ENCODE results near the gene RWDD2A. TPM values are rescaled to one million over a fixed set of nuclear protein-coding genes. Genes with fewer than 3 reads are reported as not detected.

RWDD2A gene
- total and polyA plus RNA-seq, 2 of the 4 experiments (the other 2 are of a cell fraction), result 3.9 to 4.1 TPM

DNA sequence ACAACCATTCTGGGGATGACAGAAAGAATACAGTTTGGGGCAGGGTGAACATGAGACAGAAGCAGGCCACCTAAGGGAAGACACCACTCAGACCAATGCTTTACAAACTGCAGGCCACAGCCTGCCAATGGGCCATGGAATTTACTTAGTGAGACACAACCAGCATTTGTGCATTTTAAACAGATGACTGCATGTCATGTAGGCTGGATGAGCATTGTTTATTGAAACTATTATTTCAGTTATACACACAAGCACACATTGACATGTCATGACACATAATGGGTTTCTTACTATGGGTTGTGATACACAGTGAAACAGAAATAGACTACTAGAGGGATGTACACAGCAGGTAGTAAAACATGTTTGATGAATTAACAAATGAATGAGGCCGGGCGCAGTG lies 8.1 kb upstream of the RWDD2A start (continued):
- TF ChIP-seq, protein P1, sequence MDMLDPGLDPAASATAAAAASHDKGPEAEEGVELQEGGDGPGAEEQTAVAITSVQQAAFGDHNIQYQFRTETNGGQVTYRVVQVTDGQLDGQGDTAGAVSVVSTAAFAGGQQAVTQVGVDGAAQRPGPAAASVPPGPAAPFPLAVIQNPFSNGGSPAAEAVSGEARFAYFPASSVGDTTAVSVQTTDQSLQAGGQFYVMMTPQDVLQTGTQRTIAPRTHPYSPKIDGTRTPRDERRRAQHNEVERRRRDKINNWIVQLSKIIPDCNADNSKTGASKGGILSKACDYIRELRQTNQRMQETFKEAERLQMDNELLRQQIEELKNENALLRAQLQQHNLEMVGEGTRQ (IDR thresholded peaks at IDR 0.05; ENCODE audit: low read depth, low read length), result no peak
- no peak for TF ChIP-seq CEBPB (IDR thresholded peaks at IDR 0.05; ENCODE audit: low read depth, low read length)

DNA sequence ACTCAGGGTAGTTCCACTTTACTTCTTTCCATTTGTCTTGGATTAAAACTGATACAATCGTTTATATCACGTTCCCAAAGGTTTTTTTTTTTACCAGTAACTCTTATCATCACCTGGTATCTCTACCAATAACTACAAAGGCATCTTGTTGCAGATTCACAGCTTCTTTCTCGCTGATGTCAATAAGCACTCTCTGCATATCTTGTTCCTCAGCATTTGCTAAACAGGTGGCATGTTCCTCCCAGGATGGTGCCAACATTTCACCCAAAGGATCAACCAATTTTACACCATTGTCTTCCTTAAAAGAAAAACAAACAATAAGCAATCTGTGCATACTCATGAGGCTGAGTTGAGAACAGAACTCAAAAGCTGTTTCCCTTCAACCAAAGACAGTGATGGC lies 4.7 kb upstream of the RWDD2A start:
- H3K4me3 ChIP-seq (ENCODE audit: insufficient read depth, low read depth, low read length), result no peak overlapping the region
- DNase-seq, result no peak
- 83% methylated on average over 1 of the region's 3 CpGs; no CpG with 5 or more reads in 1 of the 2 experiments for WGBS, 2 experiments (ENCODE audit: extremely low coverage in 2 of 2, insufficient read length in 1 of 2)
- peaks cover 22% of the 10 kb centered on the region for H3K36me3 ChIP-seq (ENCODE audit: control insufficient read depth, insufficient read depth, low read length)
- dilution Hi-C loops (cut with HindIII; ENCODE audit: low sequenced_read_pairs, unreplicated experiment), result no loop called here
- H2AK9ac ChIP-seq (replicated peaks; ENCODE audit: low read depth, low read length, poor library complexity), result no peak overlapping the region
- H3K27ac ChIP-seq (ENCODE audit: insufficient read depth, low read length), result no peak overlapping the region
- no peak overlapping the region for H2BK20ac ChIP-seq (ENCODE audit: low read depth, low read length)
- no peak overlapping the region for H4K5ac ChIP-seq (ENCODE audit: low read depth, low read length)
- ChIA-PET POLR2A (ENCODE audit: unreplicated experiment) (no interaction called here), CTCF (interaction anchor here (1.1 to 1.2 kb wide), 2 partner anchors 26 to 31 kb away, joined by 3 read pairs; no protein-coding TSS in a partner anchor)
- H2AFZ ChIP-seq (replicated peaks; ENCODE audit: low read length, poor library complexity), result no peak overlapping the region
- H3K9me3 ChIP-seq (ENCODE audit: control insufficient read depth, insufficient read depth, low read length), result no peaks in the 10 kb centered on the region
- in situ Hi-C loops (cut with MboI; ENCODE audit: low sequenced_read_pairs), result no loop called here
- no peak overlapping the region for H2AK5ac ChIP-seq (ENCODE audit: low read depth, low read length)
- H4K91ac ChIP-seq (ENCODE audit: insufficient read depth, low read depth, low read length), result no peak overlapping the region
- H3K4me2 ChIP-seq (ENCODE audit: low read depth, low read length), result no peak overlapping the region
- no peak overlapping the region for H3K14ac ChIP-seq (replicated peaks; ENCODE audit: low read depth, low read length)
- H3K4ac ChIP-seq (ENCODE audit: low read depth, low read length), result no peak overlapping the region
- H2BK5ac ChIP-seq (ENCODE audit: low read depth, low read length, poor library complexity, severe bottlenecking), result no peak overlapping the region
- H3K79me1 ChIP-seq (ENCODE audit: low read depth in 1 of 2, low read length in 2 of 2), result peaks cover 17 to 58% of the 10 kb centered on the region in 2 experiments
- no peak overlapping the region for H3K23ac ChIP-seq (ENCODE audit: low read depth, low read length)
- no peak for ATAC-seq (ENCODE audit: low read depth)
- no peak for TF ChIP-seq POLR2A (IDR thresholded peaks at IDR 0.05; ENCODE audit: low read depth, low read length)
- no peak for TF ChIP-seq FOS (IDR thresholded peaks at IDR 0.05; ENCODE audit: low read depth, low read length)
- TF ChIP-seq MAZ (IDR thresholded peaks at IDR 0.05; ENCODE audit: borderline replicate concordance, low read depth, low read length), result no peak
- no peak overlapping the region for H3K56ac ChIP-seq (ENCODE audit: extremely low read depth, insufficient read depth, low read length)
- H4K8ac ChIP-seq (ENCODE audit: low read depth in 2 of 2, low read length in 2 of 2), result no peak overlapping the region
- peaks cover 12% of the 10 kb centered on the region; the same call in 1 of the 2 replicates for H3K9me1 ChIP-seq (ENCODE audit: insufficient read depth, low read length)
- H3K27me3 ChIP-seq (ENCODE audit: control insufficient read depth, insufficient read depth, low read length), result no peaks in the 10 kb centered on the region
- H3K9ac ChIP-seq (ENCODE audit: low read depth, low read length), result no peak overlapping the region
- no peak overlapping the region for H2BK120ac ChIP-seq (ENCODE audit: low read depth, low read length)
- H4K20me1 ChIP-seq (ENCODE audit: insufficient read depth, low read length), result peaks cover 43% of the 10 kb centered on the region
- BruUV-seq (replicated peaks), result no TSS peak
- peaks cover 7% of the 10 kb centered on the region for H3K4me1 ChIP-seq (ENCODE audit: control insufficient read depth, insufficient read depth, low read length)
- H2BK15ac ChIP-seq (ENCODE audit: low read depth, low read length), result no peak overlapping the region
- intact Hi-C loops (cut with micrococcal nuclease), result no loop called here
- H3K18ac ChIP-seq (ENCODE audit: low read depth, low read length), result no peak overlapping the region

Data from IMR-90 (cell line).